Activated CD4-positive, alpha-beta T cell treated with anti-CD3 and anti-CD28 coated beads, Interleukin-2, amount 50 U/mL, for 4 hours (primary cell): Measurements from ENCODE around the gene ZBP1.

Experiments
- DNase-seq, 2 experiments: peaks; one replicate each; pipeline ENCODE4 v3.0.0-alpha.2; 2020

Gene ZBP1

DNA sequence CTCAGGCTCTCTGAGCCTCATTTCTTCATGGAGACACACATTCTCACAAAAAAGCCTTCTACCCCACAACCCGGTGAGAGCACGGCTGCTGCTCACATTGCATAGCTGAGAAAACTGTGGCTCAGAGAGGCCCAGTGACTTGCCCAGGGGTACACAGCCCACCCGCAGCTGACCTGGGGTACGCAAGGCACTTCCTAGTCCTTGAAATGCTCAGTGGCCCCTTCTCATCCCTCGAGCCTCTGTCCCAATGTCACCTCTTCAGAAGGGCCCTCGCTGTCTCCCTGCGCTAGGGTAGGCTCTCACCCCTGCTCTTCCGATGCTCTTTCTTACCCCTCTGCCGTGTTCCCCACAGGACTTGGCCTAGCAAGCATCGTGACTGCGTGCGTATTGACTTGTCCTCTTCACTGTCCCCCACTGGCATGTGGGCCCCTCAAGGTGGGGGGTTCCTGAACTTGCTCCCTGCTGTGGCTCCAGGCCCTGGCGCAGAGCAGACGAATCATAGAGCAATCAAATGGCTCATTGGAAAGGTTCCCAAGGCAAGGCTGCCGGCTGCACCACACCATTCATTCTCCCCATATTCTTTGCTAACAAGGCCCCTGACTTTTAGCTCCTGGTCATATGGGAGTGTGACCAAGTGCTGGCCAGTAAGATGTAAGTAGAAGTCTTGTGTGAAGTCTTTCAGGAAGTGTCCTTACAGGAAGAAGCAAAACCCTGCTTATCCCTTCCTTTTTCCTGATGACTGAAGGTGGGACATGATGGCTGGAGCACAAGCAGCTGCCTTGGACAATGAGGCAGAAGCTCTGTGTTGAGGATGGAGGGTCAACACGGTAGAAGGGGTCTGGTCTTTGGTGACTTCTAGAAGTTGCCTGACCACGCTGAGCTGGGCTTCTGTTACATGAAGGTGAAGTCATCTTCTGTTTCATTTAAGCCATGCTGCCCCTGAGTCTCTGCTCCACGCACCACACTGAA, 36.7 kb downstream of the ZBP1 start:
- DNase-seq = no peak

DNA sequence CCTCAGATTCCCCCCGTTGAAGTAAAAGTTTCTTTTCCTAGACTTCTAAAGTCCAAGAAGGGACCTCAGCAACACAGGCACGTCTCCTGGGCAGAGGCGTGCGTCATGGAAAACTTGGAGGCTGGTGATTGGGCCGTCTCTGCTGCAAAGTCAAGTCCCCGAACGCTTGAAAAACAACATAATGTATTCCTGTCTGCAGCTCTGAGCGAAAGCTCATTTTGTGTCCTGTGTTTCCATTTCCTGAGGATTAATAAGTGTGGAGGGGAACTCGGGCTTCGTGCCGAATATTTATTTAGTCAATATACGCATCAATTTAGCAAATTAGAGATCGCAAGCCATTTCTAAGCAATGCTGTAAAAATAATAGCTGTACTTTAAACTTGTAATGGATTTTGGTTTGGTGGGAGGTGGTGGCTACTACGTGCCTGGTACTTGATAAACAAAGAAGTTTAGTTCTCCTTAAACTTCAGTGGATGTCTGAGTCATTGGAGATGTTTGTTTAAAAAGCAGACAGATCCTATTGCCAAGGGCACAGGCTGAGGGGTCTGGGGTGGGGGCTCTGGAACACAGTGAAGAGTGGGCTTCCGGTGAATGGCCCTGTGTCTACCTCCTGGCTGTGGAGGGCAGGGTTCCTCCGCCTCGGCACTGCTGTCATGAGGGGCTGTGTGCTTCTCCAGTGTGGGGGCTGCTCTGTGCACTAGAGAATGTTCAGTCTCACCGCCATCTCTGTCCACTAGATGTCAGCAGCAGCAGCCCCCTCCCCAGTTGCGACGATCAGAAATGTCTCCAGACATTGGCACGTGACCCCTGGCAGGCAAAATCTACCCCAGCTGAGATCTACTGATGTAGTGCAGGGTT, 37.6 kb downstream of the ZBP1 start:
- DNase-seq = no peak

- no peak for DNase-seq
Observed at GRCh38 chr20:57582029-57582378, 38.2 kb downstream of the ZBP1 start.

DNA sequence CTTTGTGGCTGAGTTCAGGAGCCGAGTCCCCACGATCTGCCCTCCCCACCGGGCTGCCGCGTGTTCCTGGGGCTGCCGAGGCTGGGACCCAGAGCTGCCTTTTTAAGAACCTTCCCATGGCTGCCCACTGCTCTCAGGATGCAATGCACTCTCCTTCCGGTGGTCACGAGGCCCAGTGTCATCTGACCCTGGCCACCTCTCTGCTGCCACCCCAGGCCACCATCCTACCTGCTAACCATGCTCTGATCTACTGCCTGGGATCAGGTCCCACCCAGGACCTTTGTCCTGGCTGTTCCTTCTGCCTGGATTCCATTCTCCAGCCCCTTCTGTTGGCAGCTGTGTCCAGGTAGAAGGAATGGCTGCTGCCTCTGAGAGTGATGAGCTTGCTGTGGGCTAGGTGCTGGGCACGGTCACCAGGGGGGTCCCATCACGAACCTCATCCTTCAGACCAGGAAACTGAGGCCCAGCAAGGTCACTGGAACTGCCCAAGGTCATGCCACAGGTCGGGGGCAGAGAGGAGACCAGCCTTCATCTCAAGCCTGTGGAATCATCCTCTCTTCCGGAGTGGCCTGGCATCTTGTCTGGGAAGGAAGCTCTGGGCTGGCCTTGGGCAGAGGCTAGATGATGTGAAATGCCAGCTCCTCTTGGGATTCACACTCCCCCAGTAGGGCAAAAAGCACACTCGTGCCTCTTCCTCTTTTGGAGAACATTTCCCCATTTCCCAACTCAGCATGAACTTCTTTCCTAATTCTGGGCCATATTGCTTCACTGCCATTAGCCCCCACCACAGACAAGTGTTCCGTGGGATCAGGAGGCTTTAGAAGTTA, 38.8 kb downstream of the ZBP1 start:
- no peak for DNase-seq

DNA sequence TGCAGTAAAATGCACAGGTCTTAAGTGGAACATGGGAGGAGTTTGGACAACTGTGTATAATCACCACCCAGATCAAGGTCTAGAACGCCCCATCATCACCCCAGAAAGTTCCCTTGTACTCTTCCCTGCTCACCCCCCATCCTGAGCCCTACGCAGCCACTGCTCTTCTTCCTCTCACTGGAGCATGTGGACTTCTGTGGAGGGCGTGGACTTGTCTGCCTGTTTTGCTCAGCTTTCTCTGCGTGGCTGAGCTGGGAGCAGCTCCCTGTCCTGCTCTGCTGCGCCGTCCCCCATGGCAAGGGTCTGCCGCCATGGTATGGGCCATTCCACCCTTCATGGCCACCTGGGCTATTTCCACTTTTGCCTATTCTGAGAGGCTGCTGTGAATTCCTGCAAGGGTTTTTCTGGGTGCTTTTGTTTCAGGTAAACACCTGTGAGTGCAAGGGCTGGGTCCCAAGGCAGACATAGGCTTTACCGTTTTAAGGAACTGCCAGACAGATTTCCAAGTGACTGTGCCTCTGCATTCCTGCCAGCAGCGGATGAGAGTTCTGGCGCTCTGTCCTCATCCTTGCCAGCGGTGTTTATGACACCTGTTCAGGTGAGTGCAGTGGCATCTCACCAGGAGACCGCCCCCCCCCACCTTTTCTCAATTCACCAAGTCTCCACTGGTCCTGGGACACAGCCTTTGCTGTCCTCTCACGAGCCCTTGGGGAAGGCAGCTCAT, 39.6 kb downstream of the ZBP1 start:
- DNase-seq = no peak

DNA sequence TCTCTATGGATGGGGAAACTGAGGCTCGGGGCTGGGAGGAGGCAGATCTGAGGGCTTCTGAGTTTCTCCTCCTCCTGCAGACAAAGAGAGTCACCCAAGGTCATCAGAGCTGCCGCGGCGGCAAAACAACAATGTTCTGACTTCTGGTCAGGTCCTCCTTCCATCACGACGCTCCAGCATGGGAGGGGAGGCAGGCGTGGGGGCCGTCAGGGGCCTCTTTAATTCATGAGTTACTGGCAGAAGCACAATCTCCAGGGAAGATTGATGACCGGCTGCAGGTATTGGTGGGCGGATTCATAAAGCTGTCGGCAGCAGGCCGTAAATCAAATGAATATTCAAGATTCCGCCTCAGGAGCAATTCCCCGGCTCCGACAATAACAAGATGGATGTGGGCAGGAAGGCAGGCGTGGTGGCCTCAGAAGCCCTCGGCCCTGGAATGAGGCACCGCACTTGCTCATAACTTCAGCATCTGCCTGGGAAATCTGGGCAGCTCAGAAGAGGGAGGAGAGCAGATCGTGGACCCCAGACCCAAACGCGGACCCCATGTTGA, 40.3 kb downstream of the ZBP1 start:
- DNase-seq = no peak

GRCh38 chr20:57579331-57579897, 40.8 kb downstream of the ZBP1 start:
- DNase-seq = no peak

DNA sequence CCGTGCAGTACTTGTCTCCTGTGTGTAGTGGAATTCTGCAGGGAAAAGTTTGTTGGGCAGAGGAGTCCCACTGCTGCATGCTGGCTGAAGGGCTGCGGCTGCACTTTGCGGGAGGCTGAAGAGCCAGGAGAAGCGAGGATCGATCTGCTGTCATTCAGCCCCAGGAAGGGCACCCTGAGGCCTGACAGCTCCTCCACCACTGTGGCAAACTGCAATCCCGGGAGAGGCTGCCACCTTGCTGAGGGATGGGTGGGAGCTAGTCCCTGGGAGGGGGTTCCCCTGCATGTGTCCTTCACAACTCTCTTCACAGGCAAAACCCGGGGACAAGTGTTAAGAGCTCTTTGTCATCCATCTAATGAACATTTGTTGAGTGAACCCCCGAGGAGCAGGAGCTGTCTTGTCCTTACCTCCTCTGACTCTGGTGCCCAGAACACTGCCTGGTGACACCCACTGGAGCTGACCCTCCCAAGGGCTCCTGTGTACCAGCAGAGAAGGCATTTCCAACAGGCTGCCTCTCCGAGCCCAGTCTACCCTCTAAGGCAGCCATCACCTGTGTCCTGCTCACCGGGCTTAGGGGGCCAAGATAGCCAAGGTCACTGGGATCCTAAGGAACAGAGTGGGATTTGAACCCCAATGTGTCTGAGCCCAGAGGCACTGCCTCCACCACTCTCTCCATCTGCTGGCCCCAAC, 41.6 kb downstream of the ZBP1 start:
- DNase-seq = no peak

- DNase-seq = no peak
Observed at GRCh38 chr20:57577679-57578475, 42.3 kb downstream of the ZBP1 start.

- no peak for DNase-seq
Observed at GRCh38 chr20:57576617-57577550, 43.3 kb downstream of the ZBP1 start.

DNA sequence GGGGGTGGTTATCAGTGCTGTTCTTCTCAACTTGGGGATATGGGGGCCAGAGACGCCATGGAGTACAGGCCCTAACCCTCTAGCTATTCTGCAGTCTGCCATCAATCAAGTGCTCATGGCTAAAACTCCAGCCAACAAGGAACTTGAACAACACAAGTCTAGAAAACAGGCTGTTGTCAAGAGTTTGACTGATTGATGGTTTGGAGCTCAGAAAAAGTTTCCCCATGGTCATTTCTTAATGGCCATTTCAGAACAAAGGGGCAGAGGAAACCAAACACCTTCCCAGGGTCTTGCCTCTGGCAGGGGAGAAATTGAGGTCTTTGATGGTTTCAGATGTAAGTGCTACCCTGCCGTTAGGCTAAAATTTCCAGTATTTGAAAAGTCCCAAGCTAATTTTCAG, 44.2 kb downstream of the ZBP1 start:
- no peak for DNase-seq

GRCh38 chr20:57574954-57575353, 45.3 kb downstream of the ZBP1 start:
- no peak for DNase-seq

- DNase-seq = no peak
Observed at GRCh38 chr20:57573894-57574293, 46.3 kb downstream of the ZBP1 start.

- DNase-seq = no peak
Observed at GRCh38 chr20:57573242-57573641, 47.0 kb downstream of the ZBP1 start.

DNA sequence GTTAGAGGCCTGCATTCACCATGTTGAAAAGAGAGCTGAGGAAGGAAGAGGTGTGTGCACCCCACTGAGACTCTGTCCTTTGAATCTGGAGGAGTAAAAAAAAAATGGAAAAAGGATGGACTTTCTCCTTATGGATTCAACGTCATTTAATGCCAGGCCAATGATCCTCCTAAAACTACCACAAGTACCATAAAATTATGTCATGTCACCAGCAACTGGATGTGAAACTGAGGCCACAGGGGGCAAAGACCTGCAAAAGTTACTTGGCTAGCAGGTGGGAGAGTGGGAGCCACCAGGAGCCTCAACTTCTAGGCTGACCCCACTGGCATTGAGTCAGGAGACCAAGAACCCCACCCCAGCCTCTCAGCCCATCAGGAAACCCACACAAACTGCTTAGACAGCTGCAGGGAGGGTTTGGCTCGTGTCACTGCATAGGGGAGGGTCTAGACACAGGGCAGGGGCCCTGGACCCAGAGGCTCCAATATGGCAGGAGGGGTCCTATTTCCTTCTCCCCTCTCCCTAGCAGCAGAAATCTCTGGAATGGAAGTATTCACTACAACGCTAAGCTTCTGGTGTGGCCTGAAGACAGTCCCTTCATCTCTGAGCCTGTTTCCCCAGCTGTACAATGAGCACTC, 48.3 kb downstream of the ZBP1 start:
- DNase-seq = no peak

- DNase-seq = no peak
Observed at GRCh38 chr20:57570920-57571319, 49.3 kb downstream of the ZBP1 start.

GRCh38 chr20:57570145-57570850, 49.9 kb downstream of the ZBP1 start:
- DNase-seq = no peak

- DNase-seq = no peak
Observed at GRCh38 chr20:57568960-57569359, 51.3 kb downstream of the ZBP1 start.
